Measurements from ENCODE around the gene CCND2. TPM values are rescaled to one million over a fixed set of nuclear protein-coding genes. Genes with fewer than 3 reads are reported as not detected.

The CCND2 gene
- total and polyA plus RNA-seq, 9 of the 15 experiments (the other 6 are each of a cell fraction or from before 2014, with no cell fraction given) = 13.6 to 99.3 (median 39.6) TPM

DNA sequence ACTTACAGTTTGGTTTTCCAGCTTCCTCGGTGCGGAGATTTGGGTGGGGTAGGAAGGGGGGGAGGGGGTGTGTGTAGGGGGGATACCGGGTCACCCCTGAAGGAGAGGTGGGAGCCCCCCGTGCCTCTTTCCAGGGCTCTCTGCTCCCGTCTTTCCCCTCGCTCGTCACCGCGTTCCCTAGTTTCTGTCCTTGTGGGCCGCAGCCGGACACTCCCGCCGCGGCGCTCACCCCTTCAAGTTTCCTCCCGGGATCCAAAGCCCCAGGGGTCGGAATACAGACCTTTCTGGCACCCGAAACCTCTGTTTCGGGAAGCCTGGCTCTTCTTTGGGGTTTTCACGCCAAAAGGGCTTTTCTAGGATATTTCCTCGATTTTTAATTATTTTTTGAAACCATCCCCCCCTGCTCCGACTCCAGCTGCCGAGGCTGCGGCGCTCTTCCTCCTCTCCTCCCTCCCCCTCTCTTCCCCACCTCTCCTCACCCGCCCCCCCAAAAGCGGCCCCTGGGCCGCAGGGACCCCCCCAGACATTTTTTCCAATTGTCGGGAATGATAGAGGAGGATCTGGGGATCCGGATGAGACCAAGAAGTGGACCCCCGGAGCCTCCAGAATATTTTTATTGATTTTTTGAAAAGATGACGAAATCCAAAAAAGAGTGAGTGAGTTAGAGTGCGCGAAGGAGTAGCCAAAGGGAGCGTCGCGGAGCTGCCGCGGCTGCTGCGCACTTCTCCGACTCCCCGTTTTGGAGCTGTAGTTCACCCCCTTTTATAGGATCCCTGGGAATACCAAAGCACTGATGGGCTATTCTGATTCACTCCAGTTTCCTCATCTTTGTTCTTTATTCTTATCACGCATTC, 1.7 kb downstream of the CCND2 start:
- H3K27me3 ChIP-seq (ENCODE audit: control insufficient read depth in 2 of 2, insufficient read depth in 2 of 2, low read length in 2 of 2) = no peaks in the 10 kb centered on the region
- TF ChIP-seq ZNF740 (CRISPR knock-in tag; IDR thresholded peaks at IDR 0.05) (no peak), ZNF740 (tag; IDR thresholded peaks at IDR 0.05) (peak in 1 of 2 experiments; percentile 50; a peak in 1 of 4 replicates), ZSCAN32 (CRISPR knock-in tag; IDR thresholded peaks at IDR 0.05) (no peak), POLR2G (IDR thresholded peaks at IDR 0.05; ENCODE audit: low read depth, low read length) (peak; percentile 56; the same call in 1 of the 2 replicates), RBBP5 (IDR thresholded peaks at IDR 0.05; ENCODE audit: borderline replicate concordance, insufficient read depth, low read length, poor library complexity, severe bottlenecking) (peak; percentile 64), MXI1 (IDR thresholded peaks at IDR 0.05; ENCODE audit: low read depth, low read length) (no peak), NRF1 (conservative IDR thresholded peaks at IDR 0.05 in 1 of 2, IDR thresholded peaks at IDR 0.05 in 1 of 2) (peak; percentile 47 to 48; a peak in 2 of 4 replicates), CEBPB (tag; IDR thresholded peaks at IDR 0.05) (peak; percentile 65), CEBPG (CRISPR knock-in tag; IDR thresholded peaks at IDR 0.05) (no peak), CEBPG (tag; conservative IDR thresholded peaks at IDR 0.05 in 1 of 2, IDR thresholded peaks at IDR 0.05 in 1 of 2) (peak; percentile 62 to 79), ZNF134 (CRISPR knock-in tag; conservative IDR thresholded peaks at IDR 0.05) (no peak)
- TF ChIP-seq, protein P1, sequence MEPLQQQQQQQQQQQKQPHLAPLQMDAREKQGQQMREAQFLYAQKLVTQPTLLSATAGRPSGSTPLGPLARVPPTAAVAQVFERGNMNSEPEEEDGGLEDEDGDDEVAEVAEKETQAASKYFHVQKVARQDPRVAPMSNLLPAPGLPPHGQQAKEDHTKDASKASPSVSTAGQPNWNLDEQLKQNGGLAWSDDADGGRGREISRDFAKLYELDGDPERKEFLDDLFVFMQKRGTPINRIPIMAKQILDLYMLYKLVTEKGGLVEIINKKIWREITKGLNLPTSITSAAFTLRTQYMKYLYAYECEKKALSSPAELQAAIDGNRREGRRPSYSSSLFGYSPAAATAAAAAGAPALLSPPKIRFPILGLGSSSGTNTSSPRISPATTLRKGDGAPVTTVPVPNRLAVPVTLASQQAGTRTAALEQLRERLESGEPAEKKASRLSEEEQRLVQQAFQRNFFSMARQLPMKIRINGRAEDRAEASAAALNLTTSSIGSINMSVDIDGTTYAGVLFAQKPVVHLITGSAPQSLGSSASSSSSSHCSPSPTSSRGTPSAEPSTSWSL (CRISPR knock-in tag; IDR thresholded peaks at IDR 0.05; ENCODE audit: borderline replicate concordance) = no peak
- TF ChIP-seq, protein P2, sequence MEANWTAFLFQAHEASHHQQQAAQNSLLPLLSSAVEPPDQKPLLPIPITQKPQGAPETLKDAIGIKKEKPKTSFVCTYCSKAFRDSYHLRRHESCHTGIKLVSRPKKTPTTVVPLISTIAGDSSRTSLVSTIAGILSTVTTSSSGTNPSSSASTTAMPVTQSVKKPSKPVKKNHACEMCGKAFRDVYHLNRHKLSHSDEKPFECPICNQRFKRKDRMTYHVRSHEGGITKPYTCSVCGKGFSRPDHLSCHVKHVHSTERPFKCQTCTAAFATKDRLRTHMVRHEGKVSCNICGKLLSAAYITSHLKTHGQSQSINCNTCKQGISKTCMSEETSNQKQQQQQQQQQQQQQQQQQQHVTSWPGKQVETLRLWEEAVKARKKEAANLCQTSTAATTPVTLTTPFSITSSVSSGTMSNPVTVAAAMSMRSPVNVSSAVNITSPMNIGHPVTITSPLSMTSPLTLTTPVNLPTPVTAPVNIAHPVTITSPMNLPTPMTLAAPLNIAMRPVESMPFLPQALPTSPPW (CRISPR knock-in tag; IDR thresholded peaks at IDR 0.05) = peak; percentile 40
- TF ChIP-seq, protein P3, sequence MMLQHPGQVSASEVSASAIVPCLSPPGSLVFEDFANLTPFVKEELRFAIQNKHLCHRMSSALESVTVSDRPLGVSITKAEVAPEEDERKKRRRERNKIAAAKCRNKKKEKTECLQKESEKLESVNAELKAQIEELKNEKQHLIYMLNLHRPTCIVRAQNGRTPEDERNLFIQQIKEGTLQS (IDR thresholded peaks at IDR 0.05) = peak; percentile 75
- TF ChIP-seq, protein P3 (CRISPR knock-in tag; conservative IDR thresholded peaks at IDR 0.05) = no peak

More for the DNA sequence above, 1.7 kb downstream of the CCND2 start:
- ATAC-seq (no peak), FAIRE-seq (peak; percentile 37), DNase-seq (ENCODE audit: extremely low read depth in 1 of 4, low spot score in 3 of 4) (peak in 2 of 4 experiments; percentile 26 to 33)
- ChIA-PET CTCF (ENCODE audit: low intra/inter-chr PET ratio) (interaction anchor here (1.2 to 3.4 kb wide), 3 partner anchors 166 to 390 kb away, joined by 4 to 9 read pairs (median 5); no protein-coding TSS in a partner anchor), POLR2A (interaction anchor here (0.6 to 1.5 kb wide), 5 partner anchors 9 to 268 kb away, joined by 3 to 5 read pairs (median 3); no protein-coding TSS in a partner anchor)
- peak overlapping the region; percentile 87 to 98 for H3K9ac ChIP-seq (ENCODE audit: insufficient read depth in 1 of 2, low read depth in 2 of 2, low read length in 2 of 2)
- no peak overlapping the region for H2AFZ ChIP-seq (ENCODE audit: low read depth, low read length)
- BruUV-seq (replicated peaks) = no TSS peak
- H3K4me1 ChIP-seq (replicated peaks in 1 of 2; ENCODE audit: control insufficient read depth in 2 of 2, insufficient read depth in 2 of 2, low read length in 2 of 2) = peaks cover 23 to 40% of the 10 kb centered on the region in 2 experiments
- no peaks in the 10 kb centered on the region; the same call in 1 of the 2 replicates for H4K20me1 ChIP-seq (replicated peaks; ENCODE audit: control insufficient read depth, insufficient read depth, low read length)
- in situ Hi-C loops (cut with MboI) (loop anchor here (5.0 to 25.0 kb wide), 2 partner anchors 163 to 388 kb away; no protein-coding TSS in a partner anchor), intact Hi-C loops (cut with micrococcal nuclease) (loop anchor here (5.0 kb wide), 1 partner anchor 278 kb away; no protein-coding TSS in a partner anchor)
- H3K9me3 ChIP-seq (replicated peaks; ENCODE audit: control insufficient read depth, insufficient read depth, low read depth, low read length) = no peaks in the 10 kb centered on the region
- H3K79me2 ChIP-seq (ENCODE audit: control insufficient read depth, insufficient read depth, low read length) = peaks cover 67% of the 10 kb centered on the region
- peak overlapping the region; percentile 93 for H3K27ac ChIP-seq (ENCODE audit: extremely low read depth, low read depth, low read length)
- WGBS (ENCODE audit: insufficient coverage, low coverage, missing lambda C conversion rate) = 7% methylated on average over 5 of the region's 43 CpGs
- H3K36me3 ChIP-seq (ENCODE audit: control insufficient read depth, insufficient read depth, low read length) = peaks cover 45% of the 10 kb centered on the region
- H3K9me1 ChIP-seq (ENCODE audit: control insufficient read depth, insufficient read depth, low read length) = no peaks in the 10 kb centered on the region
- peak overlapping the region; percentile 81 for H3K4me3 ChIP-seq
- H3K4me2 ChIP-seq (ENCODE audit: insufficient read depth, low read length) = peak overlapping the region; percentile 83

All from K562 (cell line).